OCI-M1 (cell line): ENCODE results near the gene CDHR5.

ENCODE experiments used
- DNase-seq: peaks from one replicate; lab custom pipeline; 2025; lab: John Stamatoyannopoulos, UW

Gene CDHR5

DNA sequence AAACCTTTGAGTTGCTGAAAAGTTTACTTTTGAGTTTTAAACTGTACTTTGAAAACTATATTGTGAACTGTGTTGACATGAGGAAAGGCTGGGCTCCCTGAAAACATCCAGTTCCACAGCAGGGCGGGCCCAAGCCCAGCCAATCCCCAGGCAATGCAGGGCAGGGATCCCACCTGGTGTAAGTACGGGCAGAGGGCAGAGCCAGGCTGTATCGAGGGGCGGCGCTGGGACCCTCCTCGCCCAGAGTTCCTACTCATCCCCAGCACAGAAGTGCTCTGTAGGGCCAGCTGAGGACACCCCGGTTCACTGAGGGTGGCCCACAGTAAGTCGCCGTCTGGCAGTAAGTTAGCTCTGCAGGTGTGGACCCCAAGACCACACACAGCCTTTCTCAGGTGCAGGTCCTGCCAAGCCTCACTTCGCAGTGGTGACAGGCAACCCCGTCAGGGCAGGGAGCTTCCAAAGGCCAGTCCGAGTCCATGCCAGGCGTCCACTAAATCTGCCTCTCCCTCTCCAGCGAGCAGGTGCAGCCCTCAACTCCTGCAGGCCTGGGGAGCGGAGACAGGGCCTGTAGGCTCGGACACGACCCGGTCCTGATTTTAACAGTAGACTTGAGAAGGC, 57.6 kb downstream of the CDHR5 start:
- DNase-seq = no peak
